HepG2 (cell line): ENCODE data around the gene APPBP2. TPM values are rescaled to one million over a fixed set of nuclear protein-coding genes. Genes with fewer than 3 reads are reported as not detected.

Source experiments
- ATAC-seq: fragments of 200-7000 bp; cut with Tn5 transposase; 3 replicates; pipeline ENCODE4 v1.9.1; 2020; ENCODE audit warnings: mild to moderate bottlenecking, moderate library complexity
- BruUV-seq: library from RNA; stranded (reverse); fragments of 400-500 nt; replicated peaks from 2 replicates; lab custom pipeline; 2021; lab: Mats Ljungman, UMichigan
- CTCF ChIA-PET: fragments of 300-600 bp; formaldehyde crosslinking; extraction: SDS; loops from one replicate; lab custom pipeline; 2021; ENCODE audit warnings: low total read pairs, inconsistent platforms, low intra/inter-chr PET ratio; lab: Yijun Ruan, JAX
- POLR2A ChIA-PET: fragments of 350-600 bp; sonication (Branson Sonifier 250); formaldehyde crosslinking; loops from one replicate; lab custom pipeline; 2020; ENCODE audit warnings: antibody characterized with exemption, inconsistent platforms; lab: Yijun Ruan, JAX
- DNase-seq: peaks from one replicate; pipeline ENCODE4 v3.0.0-alpha.2; 2015; ENCODE audit warnings: low spot score
- FAIRE-seq: peaks from 3 replicates; lab custom pipeline; 2011; peaks lifted over from hg19 to GRCh38; lab: Jason Lieb, UNC
- H2AFZ ChIP-seq: one replicate; pipeline ENCODE4 v1.6.1; 2011; ENCODE audit warnings: low read length, inconsistent platforms
- H3K27ac ChIP-seq: fragments of 300-600 bp; 3 replicates; pipeline ENCODE4 v1.8.0; 2011; ENCODE audit warnings: mixed run types, mild to moderate bottlenecking, mixed read lengths, low read length, inconsistent platforms; ENCODE audit not compliant: insufficient read depth; ENCODE audit errors: extremely low read length
- H3K27me3 ChIP-seq, 2 experiments: fragments of 200-600 bp in 1 of 2; 2 replicates in 1 of 2; 3 replicates in 1 of 2; pipeline versions ENCODE4 v1.6.0 to v1.8.0; 2011; ENCODE audit warnings: low read length in 2 of 2, mild to moderate bottlenecking in 2 of 2, moderate library complexity in 2 of 2, inconsistent platforms in 1 of 2; ENCODE audit not compliant: insufficient read depth in 2 of 2, control insufficient read depth in 1 of 2
- H3K36me3 ChIP-seq, 2 experiments: fragments of 200-600 bp in 1 of 2; replicated peaks in 1 of 2; 2 replicates in 1 of 2; 3 replicates in 1 of 2; pipeline versions ENCODE4 v1.5.1 to v1.8.0; 2011; ENCODE audit warnings: low read length in 2 of 2, inconsistent platforms in 1 of 2; ENCODE audit not compliant: insufficient read depth in 2 of 2, control insufficient read depth in 1 of 2
- H3K4me1 ChIP-seq: 2 replicates; pipeline ENCODE4 v1.5.1; 2012; ENCODE audit warnings: low read length, inconsistent platforms; ENCODE audit not compliant: insufficient read depth
- H3K4me2 ChIP-seq: 2 replicates; pipeline ENCODE4 v1.6.0; 2011; ENCODE audit warnings: low read depth, low read length, inconsistent platforms
- H3K4me3 ChIP-seq, 3 experiments: fragments of 200-600 bp in 1 of 3; sonication (generic), shearing (Covaris generic) in 1 of 3; replicated peaks in 1 of 3; 2 replicates each; pipeline ENCODE4 v1.5.1; 2011 to 2016; ENCODE audit warnings: low read length in 3 of 3, inconsistent platforms in 2 of 3, low read depth in 2 of 3, mild to moderate bottlenecking in 2 of 3, control low read depth in 1 of 3, mixed read lengths in 1 of 3; ENCODE audit not compliant: insufficient read depth in 1 of 3
- H3K79me2 ChIP-seq: one replicate; pipeline ENCODE4 v1.6.1; 2011; ENCODE audit warnings: low read length, inconsistent platforms; ENCODE audit not compliant: insufficient read depth
- H3K9ac ChIP-seq: 2 replicates; pipeline ENCODE4 v1.6.0; 2011; ENCODE audit warnings: mild to moderate bottlenecking, low read depth, low read length, inconsistent platforms; ENCODE audit not compliant: insufficient read depth
- H3K9me3 ChIP-seq: 2 replicates; pipeline ENCODE4 v1.5.1; 2012; ENCODE audit warnings: mild to moderate bottlenecking, low read length
- H4K20me1 ChIP-seq: 2 replicates; pipeline ENCODE4 v1.6.0; 2011; ENCODE audit warnings: inconsistent platforms, mild to moderate bottlenecking, low read length, moderate library complexity; ENCODE audit not compliant: insufficient read depth
- BHLHE40 ChIP-seq: IDR thresholded peaks from 2 replicates; pipeline ENCODE4 v1.6.1; 2011; ENCODE audit warnings: low read length, improper control_type of control experiment
- CEBPB ChIP-seq: IDR thresholded peaks from 2 replicates; pipeline ENCODE4 v1.6.1; 2011; ENCODE audit warnings: low read depth, low read length, improper control_type of control experiment, borderline replicate concordance
- HOXD1 ChIP-seq: sonication (generic); formaldehyde crosslinking; IDR thresholded peaks from 2 replicates; pipeline ENCODE4 v1.5.0; 2020; ENCODE audit warnings: missing genetic modification reagents
- JDP2 ChIP-seq: sonication (generic); formaldehyde crosslinking; IDR thresholded peaks from 2 replicates; pipeline ENCODE4 v1.8.1; 2022; ENCODE audit warnings: missing genetic modification reagents, borderline replicate concordance
- NFATC3 ChIP-seq: sonication (generic); formaldehyde crosslinking; IDR thresholded peaks from 2 replicates; pipeline ENCODE4 v1.5.1; 2020; ENCODE audit warnings: mild to moderate bottlenecking, missing genetic modification reagents
- RAD21 ChIP-seq: fragments of 450-650 bp; formaldehyde crosslinking; IDR thresholded peaks from 2 replicates; pipeline ENCODE4 v1.5.0; 2020; ENCODE audit warnings: mild to moderate bottlenecking
- REL ChIP-seq: sonication (generic); formaldehyde crosslinking; conservative IDR thresholded peaks from 2 replicates; pipeline ENCODE4 v1.8.0; 2022; ENCODE audit warnings: mild to moderate bottlenecking, missing genetic modification reagents, moderate library complexity
- RXRA ChIP-seq: sonication (generic); formaldehyde crosslinking; IDR thresholded peaks from 2 replicates; pipeline ENCODE4 v1.5.1; 2020; ENCODE audit warnings: missing genetic modification reagents
- TBX2 ChIP-seq: sonication (generic); formaldehyde crosslinking; IDR thresholded peaks from 2 replicates; pipeline ENCODE4 v1.5.0; 2020; ENCODE audit warnings: missing genetic modification reagents, mild to moderate bottlenecking, borderline replicate concordance
- TGIF2 ChIP-seq: IDR thresholded peaks from 2 replicates; pipeline ENCODE4 v1.6.1; 2016; ENCODE audit warnings: control low read depth, missing compliant biosample characterization
- ZNF281 ChIP-seq: sonication (generic); formaldehyde crosslinking; IDR thresholded peaks from 2 replicates; pipeline ENCODE4 v1.4.0; 2020; ENCODE audit warnings: missing genetic modification reagents, borderline replicate concordance
- ZNF614 ChIP-seq: IDR thresholded peaks from 2 replicates; pipeline ENCODE4 v1.6.1; 2018; ENCODE audit warnings: missing biosample characterization, missing genetic modification reagents, inconsistent platforms, borderline replicate concordance
- ZNF891 ChIP-seq: sonication (generic); formaldehyde crosslinking; IDR thresholded peaks from 2 replicates; pipeline ENCODE4 v1.5.0; 2020; ENCODE audit warnings: mild to moderate bottlenecking, missing genetic modification reagents
- ZSCAN29 ChIP-seq: sonication (generic); formaldehyde crosslinking; conservative IDR thresholded peaks from 2 replicates; pipeline ENCODE4 v1.4.0; 2020; ENCODE audit warnings: mild to moderate bottlenecking, missing genetic modification reagents
- in situ Hi-C: cut with HindIII; loops from 2 replicates; pipeline ENCODE4 v1.10.0; 2017; ENCODE audit warnings: low pct_unique_long_range_greater_than_20kb; ENCODE audit not compliant: extremely low pct_ligation_motif_present
- intact Hi-C: fragments of 100-400 bp; cut with micrococcal nuclease; formaldehyde crosslinking; loops from one replicate; pipeline ENCODE4 v1.10.0; 2022; ENCODE audit not compliant: unreplicated experiment
- polyA plus RNA-seq, 8 experiments: library from polyadenylated mRNA; depleted of rRNA in 3 of 8; stranded (reverse) in 7 of 8; unstranded in 1 of 8; fragments of >200 nt; fragmentation: Illumina TruSeq in 4 of 8; extraction: Trizol in 4 of 8; gene quantifications; 2 replicates each; pipeline versions ENCODE4 v1.2.1 to v1.2.3, GENCODE V29; 2011 to 2016; ENCODE audit warnings: low read depth in 4 of 8, missing spikeins in 1 of 8, mixed read lengths in 1 of 8; ENCODE audit not compliant: insufficient read depth in 1 of 8
- total RNA-seq, 5 experiments: library from RNA; depleted of rRNA; stranded (reverse); fragments of >200 nt; fragmentation: Illumina TruSeq; extraction: Trizol; gene quantifications; 2 replicates each; pipeline ENCODE4 v1.2.3, GENCODE V29; 2016; ENCODE audit warnings: low read depth in 1 of 5
- TF ChIP-seq, protein P1 (sequence below): sonication (generic); formaldehyde crosslinking; IDR thresholded peaks from 2 replicates; pipeline ENCODE4 v1.9.0; 2022; ENCODE audit warnings: missing genetic modification reagents, mild to moderate bottlenecking, borderline replicate concordance

Gene APPBP2
- total and polyA plus RNA-seq, 2 of the 13 experiments (the other 11 are each of a cell fraction or from before 2014, with no cell fraction given), result 17.5 to 45.8 TPM

GRCh38 chr17:60455378-60455777, 70.7 kb downstream of the APPBP2 start (continued):
- TF ChIP-seq ZNF281 (CRISPR knock-in tag) (no peak), TBX2 (CRISPR knock-in tag) (no peak), TGIF2 (no peak), JDP2 (no peak), NFATC3 (no peak)
- TF ChIP-seq, all 625 proteins: peak for 0

DNA sequence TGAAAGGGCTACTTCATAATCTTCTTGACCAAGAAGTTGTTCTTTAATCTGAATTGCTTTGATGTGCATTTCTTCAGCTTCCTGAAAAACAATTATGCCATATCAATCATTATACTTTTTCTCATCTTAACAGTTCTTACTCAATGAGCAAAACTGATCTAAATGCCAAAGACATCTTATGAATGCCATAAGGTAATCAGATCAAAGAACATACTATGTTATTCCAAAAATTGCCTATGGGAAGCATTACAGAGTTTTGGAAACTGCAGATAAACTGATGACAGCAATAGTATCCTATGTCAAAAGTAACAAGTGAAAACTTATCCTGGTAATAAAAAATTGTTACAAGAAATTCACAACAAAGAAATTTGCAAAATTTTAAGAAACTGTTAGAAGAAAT, 74.1 kb downstream of the APPBP2 start:
- CTCF ChIA-PET, result no interaction called here
- DNase-seq (no peak), FAIRE-seq (no peak), ATAC-seq (no peak)
- Histone ChIP-seq H2AFZ (no peak overlapping the region), H3K27me3 (no peaks in the 10 kb centered on the region), H3K36me3 (peaks cover 14 to 68% of the 10 kb centered on the region in 2 experiments), H3K4me3 (no peak overlapping the region), H3K9me3 (no peaks in the 10 kb centered on the region), H3K9ac (no peak overlapping the region), H3K4me1 (no peaks in the 10 kb centered on the region), H3K79me2 (no peaks in the 10 kb centered on the region), H3K27ac (no peak overlapping the region), H3K4me2 (no peak overlapping the region), H4K20me1 (no peaks in the 10 kb centered on the region)
- POLR2A ChIA-PET, result interaction anchor here (0.5 kb wide), 1 partner anchor 112 kb away, joined by 3 read pairs; no protein-coding TSS in a partner anchor
- in situ Hi-C loops, result no loop called here
- no TSS peak for BruUV-seq
- TF ChIP-seq ZNF614 (CRISPR knock-in tag) (no peak), ZSCAN29 (CRISPR knock-in tag) (no peak), ZNF891 (CRISPR knock-in tag) (no peak), REL (CRISPR knock-in tag) (no peak), CEBPB (no peak), HOXD1 (CRISPR knock-in tag) (no peak), RAD21 (CRISPR knock-in tag) (no peak), BHLHE40 (no peak), RXRA (CRISPR knock-in tag) (no peak)
- TF ChIP-seq, protein P1, sequence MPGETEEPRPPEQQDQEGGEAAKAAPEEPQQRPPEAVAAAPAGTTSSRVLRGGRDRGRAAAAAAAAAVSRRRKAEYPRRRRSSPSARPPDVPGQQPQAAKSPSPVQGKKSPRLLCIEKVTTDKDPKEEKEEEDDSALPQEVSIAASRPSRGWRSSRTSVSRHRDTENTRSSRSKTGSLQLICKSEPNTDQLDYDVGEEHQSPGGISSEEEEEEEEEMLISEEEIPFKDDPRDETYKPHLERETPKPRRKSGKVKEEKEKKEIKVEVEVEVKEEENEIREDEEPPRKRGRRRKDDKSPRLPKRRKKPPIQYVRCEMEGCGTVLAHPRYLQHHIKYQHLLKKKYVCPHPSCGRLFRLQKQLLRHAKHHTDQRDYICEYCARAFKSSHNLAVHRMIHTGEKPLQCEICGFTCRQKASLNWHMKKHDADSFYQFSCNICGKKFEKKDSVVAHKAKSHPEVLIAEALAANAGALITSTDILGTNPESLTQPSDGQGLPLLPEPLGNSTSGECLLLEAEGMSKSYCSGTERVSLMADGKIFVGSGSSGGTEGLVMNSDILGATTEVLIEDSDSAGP, result no peak
- intact Hi-C loops, result no loop called here
